Measurements from ENCODE around the gene TIAM2.
A peak's percentile ranks its signal among the peaks of the same experiment; 100 is the strongest.
"Not testable (repeated sequence)": the region's sequence is repeated elsewhere in the genome, so short reads cannot be mapped to it uniquely, and the experiment has no call there.

TIAM2 gene

GRCh38 chr6:155200012-155200411 is 204.9 kb downstream of the TIAM2 start:
- no peak for DNase-seq (ENCODE audit: low read depth)

- DNase-seq (ENCODE audit: low read depth), result peak; percentile 75
Measured at GRCh38 chr6:155201461-155202226, 206.5 kb downstream of the TIAM2 start.

- DNase-seq (ENCODE audit: low read depth), result no peak
Measured at GRCh38 chr6:155207223-155207622, 212.1 kb downstream of the TIAM2 start.

DNA sequence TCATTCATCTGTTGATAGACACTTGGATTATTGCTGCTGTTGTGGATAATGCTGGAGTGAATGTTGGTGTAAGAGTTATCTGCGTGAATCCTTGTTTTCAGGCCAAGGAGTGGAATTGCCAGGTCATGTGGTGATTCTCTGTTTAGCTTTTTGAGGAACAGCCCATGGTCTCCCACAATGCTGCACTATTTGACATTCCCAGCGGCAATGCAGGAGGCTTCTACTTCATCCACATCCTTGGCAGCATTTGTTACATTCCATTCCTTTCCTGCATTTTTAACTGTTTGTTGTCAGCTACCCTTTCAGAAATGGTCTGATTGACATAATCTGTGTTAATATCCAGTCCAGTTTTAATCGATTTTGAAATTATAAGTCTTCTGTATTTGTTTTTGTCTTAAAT is 217.0 kb downstream of the TIAM2 start:
- DNase-seq (ENCODE audit: low read depth), result no peak

DNA sequence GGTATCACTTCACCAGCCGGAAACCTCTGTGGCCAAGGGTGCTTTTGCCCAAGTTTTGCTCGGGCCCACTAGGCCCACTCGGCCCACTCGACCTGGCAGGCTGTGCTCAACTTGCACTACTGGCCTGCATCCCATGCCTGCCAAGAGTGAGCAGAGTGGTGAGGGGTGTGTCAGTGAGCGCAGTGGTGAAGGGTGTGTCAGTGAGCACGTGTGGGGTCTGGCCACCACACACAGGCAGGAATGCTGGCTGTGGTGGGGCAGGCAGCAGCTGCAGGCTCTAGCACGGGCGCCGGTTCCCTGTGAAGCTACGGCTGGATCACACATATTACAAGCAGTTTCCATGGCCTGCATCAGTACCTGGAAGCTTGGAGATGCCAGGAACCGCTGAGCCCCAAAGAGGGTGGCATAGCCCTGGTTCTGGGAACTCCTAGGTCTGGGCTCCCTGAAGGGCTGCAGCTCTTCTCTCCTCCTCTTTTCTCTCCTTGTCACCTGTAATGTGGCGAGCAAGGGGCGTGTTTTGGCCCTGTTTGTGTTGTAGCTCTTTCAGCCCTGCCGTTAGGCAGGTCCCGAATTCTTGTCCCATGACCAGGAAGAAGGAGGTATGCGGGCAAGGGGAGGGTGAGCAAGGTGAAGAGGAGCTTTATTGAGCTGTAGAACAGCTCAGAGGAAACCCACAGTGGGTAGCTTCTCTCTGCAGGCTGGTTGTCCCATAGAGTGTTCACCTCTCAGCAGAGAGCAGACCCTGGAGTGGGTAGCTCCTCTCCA is 217.7 kb downstream of the TIAM2 start:
- no peak for DNase-seq (ENCODE audit: low read depth)

DNA sequence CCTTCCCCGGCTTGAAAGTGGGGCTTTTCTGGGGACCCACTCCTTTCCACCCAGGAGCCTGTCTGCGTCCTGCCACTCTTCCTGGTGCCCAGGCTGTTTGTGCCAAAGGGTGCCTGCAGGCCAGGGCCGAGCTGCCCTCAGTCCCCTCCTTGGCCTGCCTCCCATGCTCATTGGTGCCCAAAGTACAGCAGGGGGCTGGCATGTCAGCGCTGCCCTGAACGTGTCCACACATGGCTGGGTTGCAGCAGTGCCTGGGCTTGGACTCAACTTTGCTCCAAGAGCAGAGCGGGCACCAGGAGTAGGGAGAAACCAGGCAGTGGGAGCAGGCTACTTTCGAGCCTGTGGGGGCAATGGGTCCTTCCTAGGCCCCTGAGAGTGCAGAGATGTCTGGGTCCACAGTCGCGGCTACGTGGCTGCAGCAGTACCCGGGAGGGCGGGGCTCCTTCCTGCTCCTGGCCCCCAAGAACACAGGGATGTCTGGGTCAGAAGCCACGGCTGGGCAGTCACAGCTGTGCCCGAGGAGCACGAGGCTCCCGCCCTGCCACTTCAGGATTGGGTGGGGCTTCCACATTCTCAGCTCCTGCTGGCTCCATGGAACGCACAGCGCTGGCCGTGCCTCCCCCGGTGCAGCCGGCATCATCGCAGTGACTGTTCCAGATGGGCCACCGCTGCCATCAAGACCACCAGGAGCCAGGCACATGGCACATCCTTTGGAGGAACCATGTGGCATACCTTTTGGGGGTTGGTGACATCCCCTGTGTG is 218.7 kb downstream of the TIAM2 start:
- DNase-seq (ENCODE audit: low read depth), result no peak

GRCh38 chr6:155215906-155216305 is 220.8 kb downstream of the TIAM2 start:
- no peak for DNase-seq (ENCODE audit: low read depth)

- no peak for DNase-seq (ENCODE audit: low read depth)
Measured at GRCh38 chr6:155216312-155217046, 221.4 kb downstream of the TIAM2 start.

DNA sequence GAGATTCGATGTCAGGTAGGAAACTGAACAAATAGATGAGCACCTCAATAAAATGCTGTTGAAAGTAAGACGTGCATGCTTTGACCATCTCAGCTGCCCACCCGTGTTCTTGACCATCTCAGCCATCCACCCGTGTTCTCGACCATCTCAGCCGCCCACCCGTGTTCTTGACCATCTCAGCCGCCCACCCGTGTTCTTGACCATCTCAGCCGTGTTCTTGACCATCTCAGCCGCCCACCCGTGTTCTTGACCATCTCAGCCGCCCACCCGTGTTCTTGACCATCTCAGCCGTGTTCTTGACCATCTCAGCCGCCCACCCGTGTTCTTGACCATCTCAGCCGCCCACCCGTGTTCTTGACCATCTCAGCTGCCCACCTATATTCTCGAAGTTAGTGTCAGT is 223.6 kb downstream of the TIAM2 start:
- not testable (repeated sequence) for DNase-seq (ENCODE audit: low read depth)

DNA sequence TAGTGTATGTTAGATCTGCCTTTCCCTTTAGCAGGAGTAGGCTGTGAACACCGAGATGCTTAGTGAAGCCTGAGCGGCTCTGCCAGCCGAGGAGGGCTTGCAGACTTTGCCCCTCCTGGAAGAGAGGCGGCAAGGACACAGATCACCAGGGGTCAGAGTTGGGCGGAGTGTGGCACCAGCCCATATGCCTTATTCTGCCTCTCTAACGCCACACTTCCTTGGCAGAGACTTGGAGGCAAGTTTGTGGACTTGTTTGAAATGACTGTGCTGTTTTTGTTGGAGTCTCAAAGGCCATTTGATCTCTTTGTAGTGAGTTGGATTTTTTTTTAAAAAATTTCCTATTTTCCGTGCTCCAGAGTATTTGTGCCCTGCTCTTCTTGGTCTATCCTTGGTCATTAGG is 224.2 kb downstream of the TIAM2 start:
- no peak for DNase-seq (ENCODE audit: low read depth)

- no peak for DNase-seq (ENCODE audit: low read depth)
Measured at GRCh38 chr6:155219858-155220301, 224.8 kb downstream of the TIAM2 start.

DNA sequence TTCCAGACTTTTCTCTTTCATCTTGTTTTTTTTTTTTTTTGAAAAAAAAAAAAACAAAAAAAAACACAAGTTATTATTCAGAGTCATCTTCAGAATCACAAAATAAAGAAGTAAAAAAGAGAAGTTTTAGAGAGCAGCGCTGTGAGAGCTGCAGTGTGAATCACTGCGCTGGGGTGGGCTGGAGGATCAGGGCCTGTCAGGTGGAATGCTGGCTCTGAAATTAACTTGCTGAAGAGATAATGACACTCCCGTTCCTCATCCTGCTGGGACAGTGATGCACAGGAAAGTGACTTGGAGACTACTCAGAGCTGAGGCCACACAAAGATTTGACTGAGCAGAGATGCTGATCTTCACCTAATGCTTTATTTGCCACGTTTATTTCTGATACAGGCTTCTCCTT is 226.0 kb downstream of the TIAM2 start:
- no peak for DNase-seq (ENCODE audit: low read depth)

DNA sequence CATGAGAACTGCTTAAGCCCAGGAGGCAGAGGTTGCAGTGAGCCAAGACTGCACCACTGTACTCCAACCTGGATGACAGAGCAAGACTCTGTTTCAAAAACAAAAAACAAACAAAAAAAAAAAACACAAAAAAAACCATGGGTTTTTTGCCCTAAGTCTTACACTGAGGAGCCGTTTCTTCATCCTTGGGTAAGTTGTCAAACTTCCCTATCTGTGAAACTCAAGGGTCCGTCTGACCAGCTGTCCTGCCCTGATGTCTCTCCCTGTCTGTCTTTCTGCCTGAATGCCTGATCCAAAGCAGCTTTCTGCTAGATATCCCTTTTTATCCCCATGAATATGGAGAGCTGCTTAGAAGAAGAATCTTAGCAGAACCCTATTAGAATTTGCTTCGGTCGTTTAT is 227.4 kb downstream of the TIAM2 start:
- DNase-seq (ENCODE audit: low read depth), result no peak

- DNase-seq (ENCODE audit: low read depth), result peak; percentile 87
Measured at GRCh38 chr6:155223646-155224451, 228.7 kb downstream of the TIAM2 start.

DNA sequence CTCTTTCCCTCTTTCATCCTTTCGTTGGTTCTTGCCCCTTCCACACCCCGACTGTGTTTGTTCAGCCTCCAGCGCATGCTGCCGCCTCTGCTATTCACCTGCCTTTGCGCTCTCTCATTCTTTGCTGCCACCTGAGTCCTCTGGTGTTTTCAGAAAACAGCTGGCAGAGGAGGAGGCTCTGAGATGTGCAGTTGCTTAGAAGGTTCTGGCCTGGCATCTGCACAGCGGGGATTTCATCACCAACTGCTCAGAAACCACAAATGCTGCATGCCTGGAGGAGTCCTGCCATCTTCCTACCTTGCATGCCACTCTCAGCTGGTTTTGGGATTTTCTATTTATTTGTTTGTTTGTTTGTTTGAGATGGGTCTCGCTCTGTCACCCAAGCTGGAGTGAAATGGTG is 229.5 kb downstream of the TIAM2 start:
- DNase-seq (ENCODE audit: low read depth), result no peak

GRCh38 chr6:155227046-155227445 is 231.9 kb downstream of the TIAM2 start:
- no peak for DNase-seq (ENCODE audit: low read depth)

- no peak for DNase-seq (ENCODE audit: low read depth)
Measured at GRCh38 chr6:155228546-155229166, 233.5 kb downstream of the TIAM2 start.

- DNase-seq (ENCODE audit: low read depth), result not testable (repeated sequence)
Measured at GRCh38 chr6:155230975-155231374, 235.9 kb downstream of the TIAM2 start.

DNA sequence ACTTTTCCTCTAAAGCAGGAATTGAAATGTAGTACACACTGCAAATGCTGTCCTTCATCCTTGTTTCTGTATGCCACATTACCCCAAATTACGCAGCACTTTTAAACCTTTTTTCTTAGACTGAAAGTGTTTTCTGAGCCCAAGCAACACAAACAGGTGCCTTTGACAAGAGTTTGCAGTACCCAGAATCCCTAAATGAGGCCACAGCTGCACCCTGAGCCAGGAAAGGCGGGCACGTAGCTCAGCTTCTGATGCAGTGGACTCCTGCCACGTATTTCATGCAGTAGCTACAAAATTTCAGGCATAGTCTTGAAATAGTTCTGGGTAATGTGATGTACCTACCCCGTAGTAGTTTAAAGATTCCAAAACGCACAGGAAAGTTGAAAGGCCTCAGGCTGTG is 237.7 kb downstream of the TIAM2 start:
- no peak for DNase-seq (ENCODE audit: low read depth)

- no peak for DNase-seq (ENCODE audit: low read depth)
Measured at GRCh38 chr6:155234167-155234566, 239.1 kb downstream of the TIAM2 start.

DNA sequence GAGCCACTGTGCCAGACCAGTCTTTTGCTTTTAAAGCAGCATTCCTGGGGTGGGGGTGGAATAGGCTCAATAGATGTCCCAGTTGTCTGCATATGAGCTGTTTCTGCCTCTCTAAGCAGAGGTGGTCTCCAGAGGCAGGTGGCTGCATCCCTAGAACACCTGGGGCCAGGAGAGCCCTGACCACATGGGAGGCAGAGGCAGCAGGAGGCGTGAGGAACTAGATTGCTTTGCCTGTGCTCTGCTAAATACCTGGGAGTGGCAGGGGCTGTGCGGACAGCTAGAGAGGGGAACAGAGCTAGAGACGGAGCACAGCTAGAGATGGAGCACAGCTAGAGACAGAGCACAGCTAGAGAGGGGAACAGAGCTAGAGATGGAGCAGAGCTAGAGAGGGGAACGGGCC is 239.6 kb downstream of the TIAM2 start:
- DNase-seq (ENCODE audit: low read depth), result no peak

Data from non-pigmented ciliary epithelial cell (primary cell).